Neural crest cell (in vitro differentiated cells): ENCODE data around the gene LIPK. TPM values are rescaled to one million over a fixed set of nuclear protein-coding genes. Genes with fewer than 3 reads are reported as not detected.

Source experiments
- DNase-seq: peaks from one replicate; pipeline ENCODE4 v3.0.0; 2021; ENCODE audit warnings: low read depth, mixed read lengths, low spot score
- H3K27ac Mint-ChIP-seq: one replicate; pipeline ENCODE4 v1.8.0; 2021; ENCODE audit warnings: mild to moderate bottlenecking, mixed read lengths; ENCODE audit not compliant: unreplicated experiment
- H3K27me3 Mint-ChIP-seq: 2 replicates; pipeline ENCODE4 v1.8.0; 2021; ENCODE audit warnings: low read depth, mild to moderate bottlenecking, mixed read lengths
- H3K36me3 Mint-ChIP-seq: 2 replicates; pipeline ENCODE4 v1.8.0; 2021; ENCODE audit warnings: low read depth, mild to moderate bottlenecking, mixed read lengths
- H3K4me1 Mint-ChIP-seq: 2 replicates; pipeline ENCODE4 v1.8.0; 2021; ENCODE audit warnings: mixed read lengths
- H3K4me3 Mint-ChIP-seq: one replicate; pipeline ENCODE4 v1.8.0; 2021; ENCODE audit warnings: mild to moderate bottlenecking, mixed read lengths
- H3K9me3 Mint-ChIP-seq: 2 replicates; pipeline ENCODE4 v1.8.0; 2021; ENCODE audit warnings: mixed read lengths
- long read RNA-seq: library from polyadenylated mRNA; unstranded; transcript quantifications from one replicate; pipeline ENCODE4 v2.0.0, GENCODE V29; 2020
- total RNA-seq: library from RNA; stranded (reverse); gene quantifications from 2 replicates; pipeline ENCODE4 v1.2.1, GENCODE V29; 2021
- TF ChIP-seq, protein P1 (sequence below): fragments of 200-600 bp; sonication (generic); conservative IDR thresholded peaks from 2 replicates; pipeline ENCODE4 v1.5.0; 2021; ENCODE audit warnings: antibody characterized with exemption, mild to moderate bottlenecking

Gene LIPK, protein sequence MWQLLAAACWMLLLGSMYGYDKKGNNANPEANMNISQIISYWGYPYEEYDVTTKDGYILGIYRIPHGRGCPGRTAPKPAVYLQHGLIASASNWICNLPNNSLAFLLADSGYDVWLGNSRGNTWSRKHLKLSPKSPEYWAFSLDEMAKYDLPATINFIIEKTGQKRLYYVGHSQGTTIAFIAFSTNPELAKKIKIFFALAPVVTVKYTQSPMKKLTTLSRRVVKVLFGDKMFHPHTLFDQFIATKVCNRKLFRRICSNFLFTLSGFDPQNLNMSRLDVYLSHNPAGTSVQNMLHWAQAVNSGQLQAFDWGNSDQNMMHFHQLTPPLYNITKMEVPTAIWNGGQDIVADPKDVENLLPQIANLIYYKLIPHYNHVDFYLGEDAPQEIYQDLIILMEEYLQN
- not detected in 2 replicates for total RNA-seq
- long read RNA-seq: 0 reads

DNA sequence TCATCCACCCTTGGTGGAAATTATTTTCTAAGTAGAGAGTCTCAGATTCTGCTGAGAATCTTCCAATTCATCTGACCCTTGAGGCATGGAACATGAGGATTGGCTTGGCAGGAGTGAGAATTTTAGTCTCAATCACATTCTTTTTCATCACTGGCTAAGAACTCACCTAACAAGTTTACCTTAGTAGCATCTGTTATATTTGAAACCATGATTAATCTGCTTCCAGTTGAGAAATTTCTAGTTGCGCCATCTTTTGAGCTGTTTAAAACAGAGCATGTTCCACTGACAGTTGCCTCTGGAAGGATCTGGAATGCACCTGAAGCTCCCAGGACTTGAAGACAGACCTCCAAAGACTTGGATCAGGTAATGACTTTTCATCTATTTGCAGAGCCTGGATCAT, at the start of gene LIPK:
LIPK (plus strand) TSS at position 292 of the 400 bp plus-strand sequence. CDS start 18,295 bp downstream, outside the sequence.
- H3K9me3 Mint-ChIP-seq: no peaks in the 10 kb centered on the region
- no peak within 1 kb of the TSS for H3K4me3 Mint-ChIP-seq
- no peak for DNase-seq
- TF ChIP-seq, protein P1, sequence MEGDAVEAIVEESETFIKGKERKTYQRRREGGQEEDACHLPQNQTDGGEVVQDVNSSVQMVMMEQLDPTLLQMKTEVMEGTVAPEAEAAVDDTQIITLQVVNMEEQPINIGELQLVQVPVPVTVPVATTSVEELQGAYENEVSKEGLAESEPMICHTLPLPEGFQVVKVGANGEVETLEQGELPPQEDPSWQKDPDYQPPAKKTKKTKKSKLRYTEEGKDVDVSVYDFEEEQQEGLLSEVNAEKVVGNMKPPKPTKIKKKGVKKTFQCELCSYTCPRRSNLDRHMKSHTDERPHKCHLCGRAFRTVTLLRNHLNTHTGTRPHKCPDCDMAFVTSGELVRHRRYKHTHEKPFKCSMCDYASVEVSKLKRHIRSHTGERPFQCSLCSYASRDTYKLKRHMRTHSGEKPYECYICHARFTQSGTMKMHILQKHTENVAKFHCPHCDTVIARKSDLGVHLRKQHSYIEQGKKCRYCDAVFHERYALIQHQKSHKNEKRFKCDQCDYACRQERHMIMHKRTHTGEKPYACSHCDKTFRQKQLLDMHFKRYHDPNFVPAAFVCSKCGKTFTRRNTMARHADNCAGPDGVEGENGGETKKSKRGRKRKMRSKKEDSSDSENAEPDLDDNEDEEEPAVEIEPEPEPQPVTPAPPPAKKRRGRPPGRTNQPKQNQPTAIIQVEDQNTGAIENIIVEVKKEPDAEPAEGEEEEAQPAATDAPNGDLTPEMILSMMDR: no peak
- H3K27ac Mint-ChIP-seq: no peak within 1 kb of the TSS
- H3K27me3 Mint-ChIP-seq: no peaks in the 10 kb centered on the region
- H3K36me3 Mint-ChIP-seq: no peaks in the 10 kb centered on the region
- no peaks in the 10 kb centered on the region for H3K4me1 Mint-ChIP-seq

DNA sequence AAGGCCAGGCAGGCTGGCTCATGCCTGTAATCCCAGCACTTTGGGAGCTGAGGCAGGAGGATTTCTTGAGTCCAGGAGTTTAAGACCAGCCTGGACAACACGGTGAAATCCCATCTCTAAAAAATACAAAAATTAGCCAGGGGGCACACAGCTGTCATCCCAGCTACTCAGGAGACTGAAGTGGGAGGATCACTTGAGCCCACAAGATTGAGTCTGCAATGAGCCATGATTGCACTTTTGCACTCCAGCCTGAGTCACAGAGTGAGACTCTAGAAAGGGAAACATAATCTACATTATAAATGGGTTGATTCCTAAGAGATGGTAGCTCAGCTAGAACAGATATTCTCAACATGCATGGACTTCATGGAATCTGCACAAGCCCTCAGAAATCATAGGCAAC, 48.1 kb upstream of the LIPK start:
- Mint-ChIP-seq H3K36me3 (no peaks in the 10 kb centered on the region), H3K4me3 (no peak overlapping the region), H3K27ac (no peak overlapping the region), H3K27me3 (no peaks in the 10 kb centered on the region), H3K9me3 (no peaks in the 10 kb centered on the region), H3K4me1 (no peaks in the 10 kb centered on the region)
- TF ChIP-seq, protein P1: no peak
- DNase-seq: no peak

DNA sequence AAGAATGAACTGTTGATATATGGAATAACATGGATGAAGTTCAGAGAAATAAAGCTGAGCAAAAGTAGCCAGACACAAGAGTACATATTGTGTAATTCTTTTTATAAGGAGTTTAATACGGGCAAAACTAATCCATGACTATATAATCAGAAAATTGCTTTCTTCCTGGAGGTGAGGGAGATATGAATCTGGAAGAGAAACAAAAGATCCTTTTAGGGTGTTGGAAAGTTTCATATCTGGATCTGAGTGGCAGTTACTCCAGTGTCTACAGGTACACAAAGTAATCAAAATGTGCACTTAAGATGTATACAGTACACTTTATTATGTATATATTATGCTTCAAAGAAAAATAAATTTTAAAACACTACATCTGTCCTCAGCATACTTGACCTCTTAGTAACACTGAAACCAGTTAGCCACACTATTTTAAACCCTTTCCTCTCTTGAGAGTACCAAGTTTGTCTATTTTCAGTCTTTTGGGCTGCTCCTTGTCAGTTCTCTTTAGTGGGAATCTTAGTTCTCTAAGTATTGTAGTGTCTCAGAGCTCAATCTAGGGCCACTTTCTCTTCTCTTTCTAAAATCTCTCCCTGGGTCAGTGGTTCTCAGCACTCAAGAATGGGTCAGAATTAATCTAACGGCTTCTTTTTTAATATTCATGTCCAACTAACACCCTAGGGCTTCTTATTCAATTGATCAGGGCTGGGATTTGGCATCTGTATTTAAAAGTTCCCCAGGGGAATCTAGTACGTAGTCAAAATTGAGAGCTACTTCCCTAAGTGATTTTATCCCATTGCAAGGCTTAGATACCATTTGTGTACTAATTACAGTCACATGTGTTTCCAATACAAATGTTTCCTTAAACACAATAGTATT, 46.1 kb upstream of the LIPK start:
- no peak overlapping the region for H3K27ac Mint-ChIP-seq
- no peaks in the 10 kb centered on the region for H3K27me3 Mint-ChIP-seq
- no peaks in the 10 kb centered on the region for H3K36me3 Mint-ChIP-seq
- H3K9me3 Mint-ChIP-seq: no peaks in the 10 kb centered on the region
- no peaks in the 10 kb centered on the region for H3K4me1 Mint-ChIP-seq
- TF ChIP-seq, protein P1: no peak
- DNase-seq: no peak
- H3K4me3 Mint-ChIP-seq: no peak overlapping the region

DNA sequence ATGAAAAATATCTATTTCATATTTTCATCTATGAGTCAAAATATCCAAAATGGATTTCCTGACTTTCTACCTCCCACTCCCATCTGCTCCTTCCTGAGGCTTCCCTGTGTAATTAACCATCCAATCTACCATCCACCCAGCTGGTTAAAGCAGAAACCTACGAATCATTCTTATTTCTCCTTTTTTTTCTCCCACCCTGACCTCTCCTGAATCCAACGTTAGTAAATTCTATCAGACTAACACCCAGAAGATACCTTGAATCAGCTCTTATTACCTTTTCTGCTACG, 45.5 kb upstream of the LIPK start:
- no peaks in the 10 kb centered on the region for H3K4me1 Mint-ChIP-seq
- DNase-seq: no peak
- no peak overlapping the region for H3K27ac Mint-ChIP-seq
- H3K27me3 Mint-ChIP-seq: no peaks in the 10 kb centered on the region
- H3K36me3 Mint-ChIP-seq: no peaks in the 10 kb centered on the region
- TF ChIP-seq, protein P1: no peak
- no peak overlapping the region for H3K4me3 Mint-ChIP-seq
- H3K9me3 Mint-ChIP-seq: no peaks in the 10 kb centered on the region

DNA sequence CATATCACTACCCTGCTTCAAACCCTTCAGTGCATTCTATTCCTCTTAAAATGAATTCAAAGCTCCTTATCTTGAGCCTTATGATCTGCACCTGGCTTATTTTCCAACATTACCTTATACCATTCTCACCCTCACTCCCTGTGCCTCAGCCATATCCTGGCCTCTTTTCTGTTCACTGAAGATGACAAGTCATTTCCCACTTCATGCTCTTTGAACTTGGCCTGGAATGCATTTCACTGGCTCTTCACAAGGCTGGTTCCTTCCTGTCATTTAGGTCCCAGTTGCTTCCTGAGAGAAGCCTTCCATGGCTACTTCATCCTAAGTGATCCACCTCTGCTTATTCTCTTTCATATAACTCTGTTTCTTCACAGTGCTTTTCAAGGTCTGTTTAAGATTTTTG, 45.0 kb upstream of the LIPK start:
- TF ChIP-seq, protein P1: no peak
- Mint-ChIP-seq H3K4me3 (no peak overlapping the region), H3K36me3 (no peaks in the 10 kb centered on the region), H3K27ac (no peak overlapping the region), H3K27me3 (no peaks in the 10 kb centered on the region), H3K4me1 (no peaks in the 10 kb centered on the region), H3K9me3 (no peaks in the 10 kb centered on the region)
- no peak for DNase-seq
